ENCODE results near the gene ARHGAP45. TPM values are rescaled to one million over a fixed set of nuclear protein-coding genes. Genes with fewer than 3 reads are reported as not detected.
A peak's percentile ranks its signal among the peaks of the same experiment; 100 is the strongest.

ARHGAP45 gene
- polyA plus RNA-seq, 2 of the 4 experiments (the other 2 are of a cell fraction) = 1.2 to 1.9 TPM

DNA sequence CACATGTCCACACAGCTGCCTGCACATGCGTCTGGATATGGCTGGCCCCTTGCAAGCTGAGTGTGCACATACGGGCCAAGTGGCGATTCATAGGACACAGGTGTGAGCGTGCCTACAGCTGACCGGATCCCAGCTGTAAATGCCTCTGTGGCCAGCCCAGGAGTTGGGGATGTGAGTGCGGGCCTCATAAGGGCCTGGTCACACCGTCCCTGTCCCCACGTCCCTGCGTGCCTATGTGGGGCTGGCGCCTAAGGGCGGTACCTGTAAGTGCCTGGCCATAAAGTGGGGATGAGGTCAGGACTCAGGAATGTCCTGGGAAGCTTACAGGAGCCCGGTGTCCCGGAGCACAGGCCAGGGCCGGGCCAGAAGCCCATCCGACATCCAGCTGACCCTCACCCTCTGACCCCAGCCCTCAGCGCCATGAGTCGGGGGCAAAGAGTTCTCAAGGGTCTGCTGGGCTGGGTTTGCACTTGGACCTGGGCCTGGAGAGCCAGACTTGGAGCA is 1.3 kb upstream of the ARHGAP45 start:
- FAIRE-seq (no peak), ATAC-seq (peak; percentile 14 to 34; a peak in 4 of 6 replicates)
- peak overlapping the region; percentile 53 to 75; a peak in 3 of 6 replicates for H3K27ac ChIP-seq

GRCh38 chr19:1066251-1066747 is 668 bp upstream of the ARHGAP45 start:
- H3K4me1 ChIP-seq = peaks cover 33% of the 10 kb centered on the region
- TF ChIP-seq MAFK (IDR thresholded peaks at IDR 0.05; ENCODE audit: partially characterized antibody) (no peak), ESRRA (IDR thresholded peaks at IDR 0.05; ENCODE audit: borderline replicate concordance, low read length) (no peak), RARB (CRISPR knock-in tag; IDR thresholded peaks at IDR 0.05) (no peak), TP53 (CRISPR knock-in tag; IDR thresholded peaks at IDR 0.05) (no peak), JUN (IDR thresholded peaks at IDR 0.05) (no peak), EHMT2 (IDR thresholded peaks at IDR 0.05; ENCODE audit: low read depth) (no peak), CHD4 (IDR thresholded peaks at IDR 0.05; ENCODE audit: borderline replicate concordance) (no peak), BCL3 (IDR thresholded peaks at IDR 0.05) (no peak)
- TF ChIP-seq, protein P1, sequence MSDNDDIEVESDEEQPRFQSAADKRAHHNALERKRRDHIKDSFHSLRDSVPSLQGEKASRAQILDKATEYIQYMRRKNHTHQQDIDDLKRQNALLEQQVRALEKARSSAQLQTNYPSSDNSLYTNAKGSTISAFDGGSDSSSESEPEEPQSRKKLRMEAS (IDR thresholded peaks at IDR 0.05) = no peak
- TF ChIP-seq, protein P2, sequence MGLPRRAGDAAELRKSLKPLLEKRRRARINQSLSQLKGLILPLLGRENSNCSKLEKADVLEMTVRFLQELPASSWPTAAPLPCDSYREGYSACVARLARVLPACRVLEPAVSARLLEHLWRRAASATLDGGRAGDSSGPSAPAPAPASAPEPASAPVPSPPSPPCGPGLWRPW (IDR thresholded peaks at IDR 0.05) = no peak
- no peaks in the 10 kb centered on the region for H3K9me3 ChIP-seq
- WGBS (ENCODE audit: missing lambda C conversion rate) = 42% methylated on average over 2 of the region's 17 CpGs
- POLR2A ChIA-PET = no interaction called here
- no peak for ATAC-seq
- H3K27ac ChIP-seq = peak overlapping the region; percentile 48 to 89; a peak in 5 of 6 replicates
- DNase-seq (ENCODE audit: low read depth in 1 of 2, low spot score in 1 of 2) = no peak
- FAIRE-seq = no peak
- H3K4me2 ChIP-seq = peak overlapping the region; percentile 93
- H3K4me3 ChIP-seq = peak overlapping the region; percentile 40; the same call in 2 of the 3 replicates
- CTCF ChIA-PET = interaction anchor here (0.9 to 2.7 kb wide), 6 partner anchors 10 to 178 kb away, joined by 3 to 18 read pairs (median 5); no protein-coding TSS in a partner anchor

More for the DNA sequence above, 1.3 kb upstream of the ARHGAP45 start:
- Histone ChIP-seq H3K4me2 (peak overlapping the region; percentile 93), H3K4me1 (peaks cover 33% of the 10 kb centered on the region), H3K9me3 (no peaks in the 10 kb centered on the region), H3K4me3 (no peak overlapping the region)
- ChIA-PET POLR2A (interaction anchor here (1.9 kb wide), 1 partner anchor 9 kb away, joined by 8 read pairs; no protein-coding TSS in a partner anchor), CTCF (interaction anchor here (0.9 to 2.7 kb wide), 10 partner anchors 8 to 179 kb away, joined by 3 to 18 read pairs (median 4); no protein-coding TSS in a partner anchor)
- WGBS (ENCODE audit: missing lambda C conversion rate) = 57% methylated on average over 6 of the region's 17 CpGs
- no peak for DNase-seq (ENCODE audit: low read depth in 1 of 2, low spot score in 1 of 2)
- no peak for TF ChIP-seq FOSL2 (IDR thresholded peaks at IDR 0.05)
- 0 out of 2 replicates have a peak, but pooled peaks have one; percentile 3 for TF ChIP-seq FOSL2 (CRISPR knock-in tag; IDR thresholded peaks at IDR 0.05)
- TF ChIP-seq ZFP36 (IDR thresholded peaks at IDR 0.05; ENCODE audit: borderline replicate concordance, partially characterized antibody) = no peak
- TF ChIP-seq, protein P3, sequence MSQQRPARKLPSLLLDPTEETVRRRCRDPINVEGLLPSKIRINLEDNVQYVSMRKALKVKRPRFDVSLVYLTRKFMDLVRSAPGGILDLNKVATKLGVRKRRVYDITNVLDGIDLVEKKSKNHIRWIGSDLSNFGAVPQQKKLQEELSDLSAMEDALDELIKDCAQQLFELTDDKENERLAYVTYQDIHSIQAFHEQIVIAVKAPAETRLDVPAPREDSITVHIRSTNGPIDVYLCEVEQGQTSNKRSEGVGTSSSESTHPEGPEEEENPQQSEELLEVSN (IDR thresholded peaks at IDR 0.05; ENCODE audit: borderline replicate concordance, low read depth) = no peak

DNA sequence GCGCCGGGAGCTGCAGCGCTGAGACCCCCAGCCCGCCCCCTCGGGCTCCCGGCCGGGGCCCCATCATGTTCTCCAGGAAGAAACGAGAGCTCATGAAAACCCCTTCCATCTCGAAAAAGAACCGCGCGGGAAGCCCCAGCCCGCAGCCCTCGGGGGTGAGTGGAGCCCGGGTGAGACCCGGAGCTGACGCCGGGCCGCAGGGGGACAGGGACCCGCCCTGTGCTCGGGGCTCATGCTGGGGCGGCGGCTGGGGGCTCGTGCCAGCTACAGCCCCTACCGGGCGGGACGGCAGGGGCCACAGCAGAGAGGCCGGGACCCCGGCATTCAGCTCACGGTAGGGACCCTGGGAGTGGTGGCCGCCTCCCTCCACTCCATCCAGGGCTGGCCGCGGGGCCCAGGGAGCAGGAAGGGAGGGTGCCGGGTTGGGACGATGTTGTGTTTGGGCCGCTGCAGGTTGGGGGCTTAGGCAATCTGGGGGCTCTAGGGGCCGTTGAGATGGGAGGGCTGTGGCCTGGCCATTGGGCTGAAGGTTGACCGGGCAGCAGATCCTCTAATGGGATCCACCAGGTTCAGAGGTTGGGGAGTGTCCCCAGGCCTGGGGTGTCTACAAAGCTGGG is 482 bp downstream of the ARHGAP45 start:
- DNase-seq (ENCODE audit: low read depth in 1 of 2, low spot score in 1 of 2) = no peak
- H3K4me2 ChIP-seq = peak overlapping the region; percentile 93
- H3K4me1 ChIP-seq = peaks cover 33% of the 10 kb centered on the region
- no peak for FAIRE-seq
- H3K27ac ChIP-seq = peak overlapping the region; percentile 48 to 89; a peak in 5 of 6 replicates
- peak in 1 of 2 experiments; percentile 5; a peak in 2 of 6 replicates for ATAC-seq
- 7% methylated on average over 3 of the region's 38 CpGs for WGBS (ENCODE audit: missing lambda C conversion rate)
- ChIA-PET POLR2A (no interaction called here), CTCF (interaction anchor here (1.0 to 1.9 kb wide), 5 partner anchors 12 to 177 kb away, joined by 3 to 6 read pairs (median 5); no protein-coding TSS in a partner anchor)
- H3K4me3 ChIP-seq = peak overlapping the region; percentile 40
- no peaks in the 10 kb centered on the region for H3K9me3 ChIP-seq
- no peak for TF ChIP-seq JUN (IDR thresholded peaks at IDR 0.05)
- no peak for TF ChIP-seq PHF8 (IDR thresholded peaks at IDR 0.05; ENCODE audit: borderline replicate concordance, low read depth)
- no peak for TF ChIP-seq EP300 (IDR thresholded peaks at IDR 0.05)
- peak; percentile 46; the same call in 1 of the 2 replicates for TF ChIP-seq RNF2 (IDR thresholded peaks at IDR 0.05; ENCODE audit: borderline replicate concordance, low read depth)
- no peak for TF ChIP-seq HOXB5 (CRISPR knock-in tag; IDR thresholded peaks at IDR 0.05)
- TF ChIP-seq ZC3H11A (IDR thresholded peaks at IDR 0.05) = no peak
- TF ChIP-seq TFCP2L1 (CRISPR knock-in tag; IDR thresholded peaks at IDR 0.05) = no peak
- TF ChIP-seq CEBPB (IDR thresholded peaks at IDR 0.05) = no peak
- TF ChIP-seq ZSCAN20 (CRISPR knock-in tag; IDR thresholded peaks at IDR 0.05) = no peak
- TF ChIP-seq ESRRA (IDR thresholded peaks at IDR 0.05; ENCODE audit: borderline replicate concordance, low read length) = no peak
- TF ChIP-seq, protein P3 (IDR thresholded peaks at IDR 0.05; ENCODE audit: borderline replicate concordance, low read depth) = 0 out of 2 replicates have a peak, but pooled peaks have one; percentile 11
- TF ChIP-seq MAFK (IDR thresholded peaks at IDR 0.05; ENCODE audit: partially characterized antibody) = no peak
- TF ChIP-seq, protein P4, sequence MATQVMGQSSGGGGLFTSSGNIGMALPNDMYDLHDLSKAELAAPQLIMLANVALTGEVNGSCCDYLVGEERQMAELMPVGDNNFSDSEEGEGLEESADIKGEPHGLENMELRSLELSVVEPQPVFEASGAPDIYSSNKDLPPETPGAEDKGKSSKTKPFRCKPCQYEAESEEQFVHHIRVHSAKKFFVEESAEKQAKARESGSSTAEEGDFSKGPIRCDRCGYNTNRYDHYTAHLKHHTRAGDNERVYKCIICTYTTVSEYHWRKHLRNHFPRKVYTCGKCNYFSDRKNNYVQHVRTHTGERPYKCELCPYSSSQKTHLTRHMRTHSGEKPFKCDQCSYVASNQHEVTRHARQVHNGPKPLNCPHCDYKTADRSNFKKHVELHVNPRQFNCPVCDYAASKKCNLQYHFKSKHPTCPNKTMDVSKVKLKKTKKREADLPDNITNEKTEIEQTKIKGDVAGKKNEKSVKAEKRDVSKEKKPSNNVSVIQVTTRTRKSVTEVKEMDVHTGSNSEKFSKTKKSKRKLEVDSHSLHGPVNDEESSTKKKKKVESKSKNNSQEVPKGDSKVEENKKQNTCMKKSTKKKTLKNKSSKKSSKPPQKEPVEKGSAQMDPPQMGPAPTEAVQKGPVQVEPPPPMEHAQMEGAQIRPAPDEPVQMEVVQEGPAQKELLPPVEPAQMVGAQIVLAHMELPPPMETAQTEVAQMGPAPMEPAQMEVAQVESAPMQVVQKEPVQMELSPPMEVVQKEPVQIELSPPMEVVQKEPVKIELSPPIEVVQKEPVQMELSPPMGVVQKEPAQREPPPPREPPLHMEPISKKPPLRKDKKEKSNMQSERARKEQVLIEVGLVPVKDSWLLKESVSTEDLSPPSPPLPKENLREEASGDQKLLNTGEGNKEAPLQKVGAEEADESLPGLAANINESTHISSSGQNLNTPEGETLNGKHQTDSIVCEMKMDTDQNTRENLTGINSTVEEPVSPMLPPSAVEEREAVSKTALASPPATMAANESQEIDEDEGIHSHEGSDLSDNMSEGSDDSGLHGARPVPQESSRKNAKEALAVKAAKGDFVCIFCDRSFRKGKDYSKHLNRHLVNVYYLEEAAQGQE (IDR thresholded peaks at IDR 0.05) = no peak
- no peak for TF ChIP-seq EHF (CRISPR knock-in tag; IDR thresholded peaks at IDR 0.05)

Data from A549 (cell line).